HG02981 (cell line): ENCODE measurements around the gene SFXN5.

Source experiments
- ATAC-seq: cut with Tn5 transposase; IDR thresholded peaks from one replicate; pipeline ENCODE4 v1.9.1; 2021; ENCODE audit warnings: mild to moderate bottlenecking, moderate library complexity; ENCODE audit not compliant: unreplicated experiment

Gene SFXN5

DNA sequence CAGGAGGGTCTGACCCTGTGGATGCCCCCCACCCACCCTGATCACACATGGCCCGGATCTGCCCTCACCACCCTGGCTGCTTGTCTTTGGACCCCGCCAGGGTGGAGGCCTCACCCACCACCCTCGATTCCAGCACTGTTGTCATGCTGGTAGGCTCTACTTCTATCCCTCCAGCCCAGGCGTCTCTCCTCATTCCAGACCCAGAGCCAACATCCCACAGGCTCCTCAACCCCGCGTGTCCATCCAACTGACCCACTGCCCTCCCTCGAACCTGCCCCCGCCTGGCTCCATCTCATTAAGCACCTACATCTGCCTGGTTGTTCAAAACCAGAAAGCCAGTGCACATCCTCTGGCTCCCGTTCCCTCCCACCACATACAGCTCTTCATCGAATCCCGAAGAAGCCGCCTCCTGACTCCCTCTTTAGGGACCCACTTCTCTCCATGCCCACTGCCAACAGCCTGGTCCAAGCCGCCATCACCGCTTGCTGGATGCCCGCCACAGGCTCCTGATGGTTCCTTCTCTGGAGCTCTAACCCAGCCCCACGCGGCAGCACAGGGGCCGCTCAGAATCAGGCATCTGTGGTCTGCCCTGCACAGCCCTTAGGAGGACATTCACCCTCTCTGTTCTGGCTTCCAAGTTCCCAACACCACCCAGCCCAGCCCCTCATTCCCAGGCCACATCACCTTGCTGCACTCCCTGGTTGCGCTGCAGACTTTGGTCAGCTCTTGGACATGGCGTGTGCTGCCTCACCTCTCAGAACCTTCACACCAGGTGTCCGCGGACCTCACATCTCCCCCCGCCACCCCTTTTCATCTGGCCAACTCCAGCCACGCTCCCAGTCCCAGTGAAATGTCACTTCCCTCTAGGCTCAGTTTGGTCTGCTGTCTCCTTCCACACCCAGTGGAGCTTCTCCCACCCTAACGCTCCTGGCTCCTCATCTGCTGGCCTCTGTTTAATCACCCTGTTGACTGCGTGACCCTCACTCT lies 111.2 kb downstream of the SFXN5 start:
- no peak for ATAC-seq

DNA sequence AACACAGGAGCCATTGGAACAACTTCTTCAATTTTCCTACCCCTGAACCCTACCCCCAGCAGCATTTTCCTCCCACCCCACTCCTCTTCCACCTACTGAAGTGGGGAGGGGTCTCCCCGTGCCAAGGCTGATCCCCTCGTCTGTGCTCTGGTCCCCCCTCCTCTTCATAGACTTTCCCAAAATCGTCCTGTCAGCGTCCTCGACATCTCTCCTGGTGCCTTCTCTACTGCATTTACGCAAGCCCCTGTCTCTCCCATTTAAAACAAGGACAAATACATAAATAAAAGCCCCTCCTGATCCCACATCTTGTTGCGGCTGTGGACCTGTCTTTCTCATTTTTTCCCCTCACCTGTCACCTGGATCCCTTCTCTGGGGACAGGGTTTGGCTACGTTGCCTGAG lies 112.0 kb downstream of the SFXN5 start:
- ATAC-seq = no peak

DNA sequence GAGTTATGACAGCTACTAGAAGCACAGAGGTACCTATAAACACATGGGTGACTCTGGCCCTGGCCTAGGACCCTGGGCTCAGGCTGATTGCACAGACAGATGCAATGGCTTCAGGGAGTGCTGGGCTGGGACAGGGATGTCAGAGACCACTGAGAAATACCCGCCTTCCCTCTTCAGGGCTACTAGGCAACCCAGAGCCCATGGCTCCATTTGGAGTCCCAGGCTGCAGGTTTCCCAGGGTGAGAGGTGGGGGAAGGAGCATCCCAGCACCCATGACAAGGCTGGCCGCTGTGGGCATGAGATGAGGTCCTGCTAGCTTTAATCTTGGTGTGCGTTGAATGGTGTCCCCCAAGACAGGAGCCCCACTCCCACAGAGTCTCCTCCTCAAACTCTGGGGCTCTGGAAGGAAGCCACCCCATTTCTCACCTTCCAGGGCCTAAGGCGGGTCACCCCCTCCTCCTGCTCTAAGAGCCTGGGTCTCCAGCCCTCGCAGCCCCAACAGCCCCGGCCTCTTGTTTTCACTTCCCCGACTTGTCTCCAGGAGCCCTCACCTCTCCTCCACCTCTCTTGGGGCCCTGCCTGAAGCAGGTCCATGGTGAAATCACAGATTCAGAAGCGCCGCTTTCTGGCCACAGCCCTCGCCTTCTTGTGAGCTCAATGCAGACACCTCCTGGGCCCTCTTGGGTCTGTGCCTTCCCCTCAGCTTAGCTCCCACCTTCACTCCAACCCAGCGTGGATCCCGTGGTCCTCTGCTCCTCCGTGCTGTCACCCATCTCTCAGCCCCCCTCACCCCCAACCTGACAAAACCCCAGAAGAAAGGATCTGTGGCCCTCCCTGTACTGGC lies 112.7 kb downstream of the SFXN5 start:
- ATAC-seq = no peak

DNA sequence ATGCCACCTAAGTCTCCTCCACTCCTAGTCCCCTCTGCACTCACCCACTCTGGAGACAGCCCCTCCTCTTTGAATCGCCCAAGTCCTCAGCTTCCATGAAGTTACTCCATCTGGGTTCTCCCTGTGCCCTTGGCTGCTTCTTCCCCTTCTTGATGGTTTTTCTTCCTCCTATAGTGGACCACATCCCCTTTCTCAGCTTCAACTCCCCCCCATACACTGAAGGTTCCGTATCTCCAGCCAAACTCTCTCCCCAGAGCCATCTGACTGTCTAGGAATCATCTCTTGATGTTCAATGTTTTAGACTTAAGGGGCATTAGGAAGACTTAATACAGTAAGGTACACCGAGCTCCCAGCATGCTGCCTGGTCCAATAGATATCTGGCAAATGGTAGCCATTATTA lies 114.6 kb downstream of the SFXN5 start:
- no peak for ATAC-seq

DNA sequence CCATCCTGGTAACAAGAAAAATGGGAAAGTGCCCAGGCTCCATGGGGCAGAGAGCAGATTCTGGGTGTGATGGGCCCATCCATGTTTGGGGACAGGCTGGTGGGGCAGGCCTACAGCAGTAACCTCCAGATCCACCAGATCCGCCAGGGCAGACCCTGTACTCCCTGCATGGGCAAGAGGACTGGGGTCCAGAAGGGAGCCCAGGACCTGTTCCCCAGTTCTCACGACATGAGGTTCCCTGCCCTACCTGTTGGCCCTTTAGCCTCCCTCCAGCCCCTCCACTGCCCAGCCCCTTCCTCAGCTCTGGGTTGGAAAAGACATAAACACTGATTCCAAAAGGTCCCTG lies 115.5 kb downstream of the SFXN5 start:
- no peak for ATAC-seq

DNA sequence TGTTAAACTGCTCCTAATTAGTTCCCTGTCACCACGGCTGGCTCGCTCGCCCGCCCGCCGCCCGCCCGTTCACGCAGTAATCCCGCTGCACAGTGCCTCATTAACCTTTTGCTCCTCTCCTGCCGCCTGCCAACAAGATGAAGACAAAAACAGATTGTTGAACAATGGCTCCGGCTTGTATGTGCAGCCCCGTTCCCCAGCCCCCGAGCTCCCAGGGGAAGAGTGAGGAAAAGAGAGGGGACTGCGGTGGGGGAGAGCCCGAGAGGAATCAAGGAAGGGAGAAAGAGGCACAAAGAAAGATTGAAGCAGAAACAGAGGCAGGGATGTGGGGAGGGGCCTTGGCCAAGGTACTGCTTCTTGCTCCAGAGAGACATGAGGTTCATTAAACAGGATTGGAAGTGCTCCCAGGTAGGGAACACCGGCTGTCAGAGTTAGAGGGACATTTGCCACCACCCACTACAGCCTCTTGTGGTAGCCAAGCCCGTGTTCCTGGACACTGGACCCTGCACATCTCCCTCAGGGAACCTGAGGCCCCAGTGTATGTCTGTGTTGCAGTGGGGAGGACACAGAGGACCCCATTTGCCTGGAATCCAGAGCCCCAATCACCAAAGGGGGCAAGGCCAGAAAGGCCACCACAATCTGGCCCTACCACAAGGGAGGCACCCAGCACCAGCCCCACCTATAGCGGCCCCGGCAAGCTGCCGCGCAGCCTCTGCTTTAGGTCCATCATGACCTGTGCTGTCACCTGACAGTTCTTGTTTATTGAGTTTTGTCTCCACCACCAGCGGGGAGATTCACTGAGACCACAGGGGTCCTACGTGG lies 116.1 kb downstream of the SFXN5 start:
- no peak for ATAC-seq

DNA sequence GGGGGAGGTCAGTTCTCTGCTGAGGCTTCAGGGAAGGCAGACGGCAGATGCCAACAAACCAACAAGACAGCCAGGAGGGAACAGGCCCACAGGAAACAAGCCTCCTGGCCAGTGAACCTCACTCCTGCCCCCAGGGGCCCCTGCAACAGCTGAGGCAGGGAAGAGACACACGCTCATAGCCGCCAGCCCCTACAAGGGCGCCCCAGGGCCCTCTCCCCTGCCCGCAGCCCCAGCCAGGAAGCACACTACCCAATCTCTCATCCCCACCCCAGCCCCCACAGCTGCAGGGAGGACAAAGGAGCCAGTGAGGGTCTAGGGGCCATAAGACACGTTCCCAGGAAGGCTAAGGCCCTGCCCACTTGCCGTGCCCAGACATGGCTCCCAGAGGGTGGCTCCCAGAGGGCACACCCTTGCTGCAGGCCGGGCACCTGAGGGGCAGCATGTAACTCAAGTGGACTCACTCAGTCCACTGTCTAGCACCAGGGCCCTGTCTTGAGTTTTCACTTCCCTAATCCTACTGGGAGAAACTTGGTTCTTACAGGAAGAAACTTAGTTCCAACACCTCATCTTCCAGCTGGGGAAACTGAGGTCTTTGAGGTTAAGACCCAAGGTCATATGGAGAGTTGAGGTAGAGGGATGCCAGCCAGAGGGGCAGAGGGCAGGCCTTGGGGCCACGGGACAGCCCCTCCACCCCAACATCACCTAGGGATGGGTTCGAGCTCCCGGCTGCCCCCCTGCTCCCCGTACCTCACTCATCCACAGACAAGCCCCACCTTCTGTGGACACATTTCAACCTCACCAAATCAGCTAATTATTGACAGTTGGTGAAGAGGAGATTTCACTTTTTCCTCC lies 116.9 kb downstream of the SFXN5 start:
- ATAC-seq = no peak

DNA sequence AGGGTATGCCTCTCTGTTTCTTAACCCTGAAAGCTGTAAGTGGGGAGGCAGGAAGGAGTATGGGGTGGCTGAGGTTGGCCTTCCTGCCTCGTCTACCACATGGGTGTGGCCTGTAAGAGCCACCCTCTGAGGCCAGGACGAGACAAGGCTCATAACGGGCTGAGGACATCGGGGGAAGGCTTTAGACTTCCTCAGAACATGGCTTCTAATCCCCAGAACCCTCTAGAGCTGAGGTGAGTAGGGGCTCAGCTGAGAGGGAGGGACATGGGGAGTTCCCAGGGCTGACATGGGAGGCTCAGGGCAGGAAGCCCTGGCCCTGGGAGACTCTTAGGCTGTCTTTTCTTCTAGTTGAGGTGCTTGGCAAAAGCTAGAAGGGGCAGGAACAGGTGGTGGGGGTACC lies 117.5 kb downstream of the SFXN5 start:
- no peak for ATAC-seq

DNA sequence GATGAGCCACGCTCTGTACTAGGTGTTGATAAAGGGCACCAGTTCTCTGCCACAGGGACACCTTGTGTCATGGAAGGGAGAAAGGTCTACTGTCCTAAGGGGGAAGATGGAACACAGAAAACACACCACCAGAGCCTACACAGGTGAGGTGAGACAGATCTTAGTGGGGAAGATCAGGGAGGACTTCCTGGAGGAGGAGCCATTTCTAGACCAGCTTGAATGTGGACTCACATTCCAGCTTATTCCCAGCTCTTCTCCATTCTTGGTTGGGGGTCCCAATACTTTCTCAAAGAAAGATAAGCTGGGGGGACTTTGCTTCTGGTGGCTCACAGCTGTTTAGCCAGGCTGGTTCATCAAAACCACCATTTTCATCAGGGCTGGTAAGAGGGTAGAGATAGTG lies 118.0 kb downstream of the SFXN5 start:
- ATAC-seq = no peak

DNA sequence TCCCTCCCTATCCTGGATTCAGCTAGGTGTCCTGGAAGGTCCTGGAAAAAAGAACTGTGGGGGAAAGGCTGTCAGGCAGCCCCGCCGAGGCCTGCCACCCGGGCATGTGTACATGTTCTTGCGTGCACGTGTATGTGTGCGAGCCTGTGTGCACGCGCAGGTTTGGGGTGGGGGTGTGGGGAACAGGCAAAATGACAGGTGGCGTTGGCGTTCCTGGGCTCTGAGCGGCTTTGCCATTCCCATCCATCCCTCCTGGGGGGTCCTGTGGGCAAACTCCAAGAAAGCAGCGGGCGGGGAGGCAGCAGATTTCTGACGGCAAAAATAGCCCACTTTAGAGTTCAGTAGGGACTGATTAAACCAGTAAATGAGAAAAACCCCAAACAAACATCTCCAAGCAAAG lies 118.6 kb downstream of the SFXN5 start:
- no peak for ATAC-seq

DNA sequence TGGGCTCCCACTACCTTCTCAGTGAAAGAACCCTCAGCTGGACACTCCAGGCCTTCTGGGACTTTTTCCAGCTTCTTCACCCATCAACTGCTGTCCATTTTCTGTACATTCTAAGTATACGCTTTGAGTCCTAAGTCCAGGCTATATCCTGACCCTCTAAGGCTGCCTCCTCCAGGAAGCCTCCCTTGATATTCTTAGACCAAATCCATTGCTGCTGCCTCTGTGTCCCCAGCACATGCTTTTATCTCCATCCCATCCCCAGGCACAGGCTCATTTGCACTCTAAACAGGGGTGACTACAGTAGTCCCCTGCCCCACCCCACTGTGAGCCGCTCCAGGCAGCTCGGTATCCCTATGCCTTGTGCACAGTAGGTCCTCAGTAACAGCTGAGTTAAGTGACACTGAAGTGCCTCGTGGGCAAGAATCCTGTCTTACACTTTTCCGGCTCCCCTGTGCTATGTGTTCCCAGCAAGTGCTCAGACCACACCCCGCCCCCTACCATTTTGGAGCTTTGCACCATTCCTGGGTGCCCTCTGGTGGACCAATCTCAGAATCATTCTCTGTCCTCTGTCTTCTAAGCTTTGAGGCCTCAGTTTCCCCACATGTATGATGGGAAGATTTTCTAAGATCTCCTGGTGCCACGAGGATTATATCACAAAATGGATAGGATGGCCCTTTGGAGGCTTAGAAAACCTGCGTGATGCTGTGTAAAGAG lies 119.2 kb downstream of the SFXN5 start:
- ATAC-seq = no peak

DNA sequence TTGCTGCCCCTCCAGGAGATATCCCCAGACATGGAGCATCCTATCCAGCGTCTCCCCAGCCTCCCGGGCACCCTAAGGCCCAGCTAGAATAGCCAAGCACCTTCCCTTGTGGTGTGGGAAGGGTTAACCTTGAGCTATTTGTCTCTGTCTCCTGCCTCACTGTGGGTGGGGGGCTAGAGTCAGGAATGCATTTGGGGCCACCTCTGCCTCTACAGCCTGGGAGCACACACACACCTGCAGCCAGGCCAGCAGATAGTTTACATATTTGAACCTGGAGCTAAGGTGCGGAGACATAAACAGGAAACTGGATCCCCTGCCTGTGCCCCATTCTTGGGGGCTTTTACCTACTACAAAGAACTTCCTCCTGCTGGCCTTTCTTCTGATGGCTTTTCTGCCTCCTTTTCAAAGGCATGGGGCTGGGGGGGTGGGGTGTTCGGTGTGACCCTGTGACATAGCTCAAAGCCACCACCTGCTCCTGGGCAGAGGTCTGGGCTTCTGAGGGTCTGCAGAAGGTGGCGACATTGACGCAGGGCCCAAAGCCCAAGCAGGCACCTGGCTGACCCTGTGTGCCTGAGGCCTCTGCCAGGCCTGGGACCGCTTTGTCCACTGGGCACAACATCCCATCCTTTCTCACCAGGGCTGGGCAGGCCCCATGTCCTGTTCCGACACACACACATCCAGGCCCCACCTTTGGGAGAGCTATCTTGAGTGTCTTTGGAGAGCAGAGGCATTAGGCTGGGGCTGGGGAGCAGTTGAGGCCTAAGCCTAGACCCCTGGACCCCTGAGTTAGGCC lies 120.0 kb downstream of the SFXN5 start:
- ATAC-seq = no peak

DNA sequence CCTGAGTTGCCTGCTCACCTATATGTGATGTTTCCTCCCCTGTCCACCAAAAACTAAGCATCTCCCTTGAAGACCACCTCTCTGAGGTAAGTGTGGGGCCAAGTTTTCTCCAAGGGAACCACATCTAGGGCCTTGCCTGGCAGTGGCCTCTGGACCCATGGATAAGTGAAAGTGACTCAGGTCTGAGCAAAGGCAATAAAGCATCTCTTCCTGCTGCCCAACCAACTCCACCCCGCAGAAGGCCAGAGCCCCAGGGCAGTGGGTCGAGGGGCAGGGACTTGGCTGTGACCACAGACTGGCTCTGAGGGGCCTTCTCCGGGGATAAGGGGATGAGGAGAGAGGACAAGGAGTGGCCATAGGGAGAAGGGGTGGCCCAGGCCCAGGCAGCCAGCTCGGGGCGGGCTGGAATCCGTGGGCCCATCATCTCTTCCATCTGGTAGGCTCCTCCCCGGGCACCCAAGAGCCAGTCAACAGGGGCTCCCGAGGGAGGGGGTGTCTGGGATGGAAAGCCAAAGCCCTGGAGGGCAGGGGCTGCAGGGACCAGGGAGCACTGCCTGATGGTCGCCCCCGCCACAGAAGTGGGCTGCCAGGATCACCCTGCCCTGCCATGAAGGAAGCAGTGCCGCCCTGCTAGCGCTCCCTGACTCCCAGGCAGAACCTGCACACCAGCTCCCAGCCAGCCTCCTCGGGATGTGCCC lies 120.8 kb downstream of the SFXN5 start:
- no peak for ATAC-seq

DNA sequence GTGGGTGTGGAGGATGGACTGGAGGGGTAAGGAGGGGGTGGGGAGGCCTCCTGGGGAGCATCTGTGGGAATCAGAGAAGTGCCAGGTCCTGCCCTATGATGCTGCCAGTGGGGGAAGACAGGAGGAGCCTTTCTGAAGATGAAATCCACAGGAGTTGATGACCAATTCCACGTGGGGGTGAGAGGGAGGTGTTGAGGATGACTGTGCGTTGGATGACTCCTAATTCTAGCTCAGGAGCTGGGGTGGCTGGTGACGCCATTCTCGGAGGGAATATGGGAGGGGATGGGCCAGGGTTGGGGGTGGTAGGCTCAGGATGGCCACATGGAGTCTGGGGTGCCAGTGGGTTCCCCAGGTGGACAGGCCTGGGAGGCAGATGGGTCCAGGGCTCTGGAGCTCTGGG lies 121.9 kb downstream of the SFXN5 start:
- ATAC-seq = no peak

DNA sequence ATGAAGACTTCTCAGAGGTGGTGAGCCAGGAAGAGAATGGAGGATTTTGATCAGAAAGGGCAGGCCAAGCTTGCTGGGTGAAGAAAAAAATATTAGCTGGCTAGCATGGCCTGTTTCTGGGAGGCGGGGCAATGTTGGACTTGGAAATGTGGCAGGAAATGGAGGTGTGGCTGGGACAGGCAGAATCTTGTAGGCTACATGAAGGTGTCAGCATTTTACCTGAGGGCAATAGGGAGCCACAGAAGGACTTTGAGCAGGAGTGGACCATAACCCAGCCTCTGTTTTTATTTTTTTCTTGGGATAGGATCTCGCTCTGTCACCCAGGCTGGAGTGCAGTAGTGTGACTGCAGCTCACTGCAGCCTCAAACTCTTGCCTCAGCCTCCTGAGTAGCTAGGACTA lies 122.5 kb downstream of the SFXN5 start:
- no peak for ATAC-seq

DNA sequence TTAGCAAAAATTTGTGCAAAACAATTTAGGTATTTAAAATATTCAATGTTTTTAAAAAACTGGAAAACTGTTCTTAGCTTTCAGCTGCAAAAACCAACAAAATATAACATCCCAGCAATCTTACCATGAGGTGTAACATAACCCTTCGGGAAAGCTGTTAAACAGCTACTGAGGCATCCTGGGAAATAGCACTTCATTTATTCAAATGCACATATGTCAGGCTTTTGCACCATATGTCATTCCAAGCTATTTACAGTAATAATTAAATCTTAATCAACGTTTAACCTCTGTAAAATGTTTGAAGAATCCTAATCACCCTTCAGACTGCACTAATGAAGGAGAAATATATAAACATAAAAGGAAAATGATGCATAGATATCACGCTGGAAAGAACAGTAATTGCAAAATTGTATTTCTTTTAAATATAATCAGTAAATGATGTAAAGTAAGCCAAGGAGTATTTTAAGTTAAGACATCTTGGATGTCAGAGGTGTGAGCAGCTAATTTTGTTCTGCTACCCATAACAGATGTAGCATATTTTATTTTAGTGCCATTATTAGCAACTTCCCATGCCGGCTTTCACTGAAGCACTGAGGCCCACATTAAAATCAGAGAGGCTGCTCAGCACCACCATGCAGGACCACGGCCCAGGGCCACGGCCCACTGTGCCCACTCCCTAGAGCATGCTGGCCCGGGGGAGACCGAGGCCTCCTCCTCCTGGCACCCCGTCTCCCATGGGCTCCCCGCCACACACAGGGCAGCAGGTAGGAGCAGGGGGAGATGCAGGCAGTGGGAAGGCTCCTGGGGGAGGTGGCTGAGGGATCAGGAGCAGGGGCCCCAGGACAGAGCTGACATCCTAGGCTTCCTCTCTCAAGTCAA lies 123.3 kb downstream of the SFXN5 start:
- ATAC-seq = no peak

DNA sequence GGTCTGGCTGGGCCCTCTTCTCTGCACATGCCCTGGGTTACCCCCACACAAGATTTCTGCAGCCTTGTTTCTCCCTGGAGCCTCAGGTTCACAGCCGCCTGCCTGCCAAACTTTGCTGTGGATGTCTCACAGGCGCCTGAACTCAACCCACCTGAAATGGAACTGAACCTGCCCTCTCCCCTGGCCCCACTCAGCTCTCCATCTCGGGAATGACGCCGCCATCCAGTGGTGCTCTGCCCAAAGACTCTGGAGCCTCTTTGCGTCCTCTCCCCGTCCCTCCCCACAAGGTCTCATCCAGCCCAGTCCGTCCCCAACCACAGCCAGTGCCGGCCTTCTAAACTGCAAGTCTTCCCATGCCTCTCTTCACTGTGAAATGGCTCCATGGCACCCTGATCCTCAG lies 125.0 kb downstream of the SFXN5 start:
- no peak for ATAC-seq
